Stimulated activated CD4-positive, alpha-beta T cell treated with anti-CD3 and anti-CD28 coated beads, Interleukin-12 subunit alpha, Interleukin-12 subunit beta, amount 100 ng/mL, for 24 hours (primary cell): Measurements from ENCODE around the gene CRELD1.
"Not testable (repeated sequence)": the region's sequence is repeated elsewhere in the genome, so short reads cannot be mapped to it uniquely, and the experiment has no call there.

Source experiments
- DNase-seq, 2 experiments: peaks; one replicate each; pipeline ENCODE4 v3.0.0-alpha.2; 2020; ENCODE audit warnings: low read depth in 2 of 2

CRELD1 gene, protein sequence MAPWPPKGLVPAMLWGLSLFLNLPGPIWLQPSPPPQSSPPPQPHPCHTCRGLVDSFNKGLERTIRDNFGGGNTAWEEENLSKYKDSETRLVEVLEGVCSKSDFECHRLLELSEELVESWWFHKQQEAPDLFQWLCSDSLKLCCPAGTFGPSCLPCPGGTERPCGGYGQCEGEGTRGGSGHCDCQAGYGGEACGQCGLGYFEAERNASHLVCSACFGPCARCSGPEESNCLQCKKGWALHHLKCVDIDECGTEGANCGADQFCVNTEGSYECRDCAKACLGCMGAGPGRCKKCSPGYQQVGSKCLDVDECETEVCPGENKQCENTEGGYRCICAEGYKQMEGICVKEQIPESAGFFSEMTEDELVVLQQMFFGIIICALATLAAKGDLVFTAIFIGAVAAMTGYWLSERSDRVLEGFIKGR

DNA sequence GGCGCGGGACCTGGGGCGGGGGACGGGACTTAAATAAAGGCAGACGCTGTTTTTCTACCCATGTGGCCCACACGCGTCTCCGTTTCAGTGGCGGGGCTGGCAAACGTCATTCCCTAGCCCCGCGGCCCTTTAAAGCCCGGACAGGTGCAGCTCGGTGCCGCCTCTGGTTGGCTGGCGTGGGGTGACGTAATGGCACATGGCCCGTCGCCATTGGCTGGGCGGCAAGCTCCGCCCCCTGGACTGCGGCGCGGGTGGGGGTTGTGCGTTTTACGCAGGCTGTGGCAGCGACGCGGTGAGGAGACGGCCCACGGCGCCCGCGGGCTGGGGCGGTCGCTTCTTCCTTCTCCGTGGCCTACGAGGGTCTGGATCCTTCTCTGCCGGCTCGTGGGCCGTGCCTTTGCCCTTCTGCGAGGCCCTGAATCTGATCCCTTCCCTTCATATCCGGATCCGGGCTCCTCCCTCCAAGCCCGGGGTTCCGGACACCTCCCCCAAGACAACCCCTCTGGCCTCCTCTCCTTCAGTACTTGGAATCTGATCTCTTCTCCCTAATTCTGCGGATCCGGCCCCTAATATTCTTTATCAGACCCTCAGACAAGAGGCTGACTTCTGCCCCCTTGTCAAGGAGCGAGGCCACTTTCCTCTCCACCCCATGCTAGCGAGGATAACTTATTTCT is at the start of gene CRELD1:
TSS of gene CRELD1 (plus strand) at position 274 of the 674 bp plus-strand sequence. CDS start 605 bp downstream, outside the sequence.
- DNase-seq = peak; percentile 93 to 96

DNA sequence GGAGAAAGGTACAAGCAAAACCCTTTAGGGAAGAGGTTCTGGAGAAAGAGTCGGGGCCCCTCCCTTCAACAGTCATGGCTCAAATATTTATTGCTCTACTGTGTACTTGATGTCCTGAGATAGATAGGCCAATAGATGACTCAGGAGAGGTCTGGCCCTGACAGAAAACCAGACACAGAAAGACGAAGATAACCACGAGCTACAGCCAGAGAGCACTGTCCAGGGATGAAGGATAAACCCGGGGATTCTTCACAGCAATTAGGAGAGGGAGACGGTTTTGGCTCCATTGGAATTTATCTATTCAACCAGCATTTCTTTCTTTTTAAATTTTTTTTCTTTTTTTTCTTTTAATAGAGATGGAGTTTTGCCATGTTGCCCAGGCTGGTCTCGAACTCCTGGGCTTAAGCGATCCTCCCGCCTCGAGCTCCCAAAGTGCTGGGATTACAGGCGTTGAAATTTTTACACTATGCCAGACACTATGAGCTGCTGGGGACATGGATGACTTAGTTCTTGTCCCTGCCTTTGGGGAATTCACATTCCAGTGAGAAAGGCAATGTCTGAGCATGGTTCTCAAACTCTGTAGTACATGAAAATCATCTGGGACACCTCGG is 49.0 kb upstream of the CRELD1 start:
- no peak for DNase-seq

DNA sequence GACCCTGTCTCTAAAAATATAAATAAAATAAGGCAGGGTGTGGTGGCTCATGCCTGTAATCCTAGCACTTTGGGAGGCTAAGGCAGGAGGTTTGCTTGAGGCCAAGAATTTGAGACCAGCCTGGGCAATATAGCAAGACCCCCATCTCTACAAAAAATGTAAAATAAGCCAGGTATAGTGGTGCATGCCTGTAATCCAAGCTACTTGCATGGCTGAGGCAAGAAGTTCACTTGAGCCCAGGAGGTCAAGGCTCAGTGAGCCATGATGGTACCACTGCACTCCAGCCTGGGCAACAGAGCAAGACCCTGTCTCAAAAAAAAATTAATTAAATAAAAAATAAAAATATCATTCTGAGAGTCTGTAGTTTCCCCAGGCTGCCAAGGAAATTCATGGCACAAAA is 47.3 kb upstream of the CRELD1 start:
- DNase-seq = no peak

DNA sequence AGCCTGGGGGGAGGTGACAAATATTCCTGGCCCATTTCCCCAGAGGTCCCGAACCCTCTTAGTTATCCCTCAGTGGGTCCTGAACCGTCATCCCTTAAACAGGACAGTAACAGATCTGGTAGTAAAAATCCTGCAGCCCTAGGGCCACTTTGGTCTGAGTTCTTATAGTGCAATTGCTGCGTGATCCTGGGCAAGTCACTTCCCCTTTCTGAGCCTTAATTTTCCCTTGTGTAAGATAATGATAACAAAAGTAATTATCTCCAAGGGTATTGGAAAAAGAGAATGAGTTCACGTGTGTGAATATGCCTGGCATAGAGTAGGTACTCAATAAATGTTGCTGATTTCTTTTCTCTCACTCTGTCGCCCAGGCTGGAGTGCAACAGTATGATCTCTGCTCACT is 46.2 kb upstream of the CRELD1 start:
- no peak for DNase-seq

DNA sequence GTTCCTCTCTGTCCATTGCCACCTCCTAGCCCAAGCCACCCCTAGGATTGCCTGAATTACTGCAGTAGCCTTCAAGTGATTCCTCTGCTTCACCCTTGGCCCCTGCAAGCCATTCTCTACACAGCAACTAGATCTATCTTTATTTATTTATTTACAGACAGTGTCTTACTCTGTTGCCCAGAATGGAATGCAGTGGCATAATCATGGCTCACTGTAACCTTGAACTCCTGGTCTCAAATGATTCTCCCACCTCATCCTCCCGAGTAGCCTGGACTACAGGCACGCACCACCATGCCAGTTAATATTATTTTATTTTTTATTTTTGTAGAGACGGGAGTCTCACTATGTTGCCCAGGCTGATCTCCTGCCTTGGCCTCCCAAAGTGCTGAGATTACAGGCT is 45.1 kb upstream of the CRELD1 start:
- no peak for DNase-seq

DNA sequence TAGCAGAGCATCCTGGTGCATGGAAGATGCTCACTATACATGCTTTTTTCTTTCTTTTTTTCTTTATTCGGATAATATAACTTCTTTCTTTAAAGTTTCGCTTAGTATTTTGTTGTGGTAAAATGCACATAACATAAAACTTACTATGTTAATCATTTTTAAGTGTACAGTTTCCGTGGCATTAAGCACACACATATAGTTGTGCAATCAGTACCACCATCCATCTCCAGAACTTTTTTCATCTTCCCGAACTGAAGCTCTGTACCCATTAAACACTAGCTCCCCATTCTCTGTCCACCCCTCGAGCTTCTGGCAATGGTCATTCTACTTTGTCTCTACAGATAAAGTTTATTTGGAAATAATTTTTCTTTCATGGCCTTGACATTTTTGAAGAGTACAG is 44.2 kb upstream of the CRELD1 start:
- DNase-seq = no peak

DNA sequence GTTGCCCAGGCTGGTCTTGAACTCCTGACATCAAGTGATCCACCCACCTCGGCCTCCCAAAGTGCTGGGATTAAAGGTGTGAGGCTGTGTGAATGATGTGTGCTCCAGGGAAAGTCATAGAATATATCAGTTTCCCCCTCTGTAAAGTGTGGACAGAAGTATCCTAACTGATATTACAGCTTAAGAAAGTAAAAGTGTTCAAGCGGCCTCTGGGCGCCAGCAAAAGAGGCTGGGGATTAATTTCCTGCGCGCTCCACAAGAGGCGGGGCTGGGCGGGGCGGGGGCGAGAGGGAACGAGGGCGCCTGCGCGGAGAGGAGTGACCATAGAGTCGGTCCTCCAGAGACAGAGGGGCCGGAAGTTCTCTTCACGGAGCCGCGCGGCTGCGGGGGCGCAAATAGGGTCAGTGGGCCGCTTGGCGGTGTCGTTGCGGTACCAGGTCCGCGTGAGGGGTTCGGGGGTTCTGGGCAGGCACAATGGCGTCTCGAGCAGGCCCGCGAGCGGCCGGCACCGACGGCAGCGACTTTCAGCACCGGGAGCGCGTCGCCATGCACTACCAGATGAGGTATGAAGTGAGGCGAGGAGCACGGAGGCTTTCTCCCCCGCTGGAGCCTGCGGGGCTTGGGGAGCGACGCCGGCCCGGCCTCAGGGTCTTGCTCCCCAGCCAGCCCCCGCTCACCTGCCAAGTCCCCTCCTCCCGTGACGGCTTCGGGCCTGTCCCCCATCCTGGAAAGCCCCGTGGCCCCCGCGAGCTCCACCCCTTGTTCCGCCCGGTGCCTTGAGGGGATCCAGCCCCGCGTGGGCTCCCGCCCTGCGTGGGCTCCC is 43.2 kb upstream of the CRELD1 start, which contains the start of gene JAGN1:
TSS of gene JAGN1 (plus strand) at position 362 of the 823 bp plus-strand sequence. CDS start at position 475, 113 bp downstream.
- DNase-seq = peak; percentile 86 to 87

DNA sequence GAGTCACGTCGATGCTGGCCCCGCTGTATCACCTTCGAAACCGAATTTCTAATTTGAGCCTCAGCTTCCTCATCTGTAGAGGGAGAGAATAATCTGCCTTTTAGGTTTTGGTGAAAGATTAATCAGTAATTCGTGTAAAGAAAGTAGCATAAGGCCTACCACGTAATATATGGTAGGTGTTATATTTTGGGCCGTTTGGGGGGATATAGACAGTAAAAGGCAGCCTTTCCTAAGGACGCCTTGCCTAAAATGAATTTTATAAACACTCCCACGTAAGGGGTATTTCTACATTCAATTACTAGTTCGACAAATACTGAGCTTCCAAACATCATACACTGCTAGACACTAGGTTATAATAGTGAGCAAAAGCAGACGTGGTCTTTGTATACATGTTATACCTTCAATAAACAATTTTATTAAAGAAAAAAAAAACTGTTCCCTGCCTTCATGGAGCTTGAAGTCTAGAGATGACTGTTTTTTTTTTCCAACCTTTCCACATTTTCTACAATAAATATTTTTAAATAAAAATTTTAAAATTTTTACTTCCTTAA is 42.5 kb upstream of the CRELD1 start:
- no peak for DNase-seq

DNA sequence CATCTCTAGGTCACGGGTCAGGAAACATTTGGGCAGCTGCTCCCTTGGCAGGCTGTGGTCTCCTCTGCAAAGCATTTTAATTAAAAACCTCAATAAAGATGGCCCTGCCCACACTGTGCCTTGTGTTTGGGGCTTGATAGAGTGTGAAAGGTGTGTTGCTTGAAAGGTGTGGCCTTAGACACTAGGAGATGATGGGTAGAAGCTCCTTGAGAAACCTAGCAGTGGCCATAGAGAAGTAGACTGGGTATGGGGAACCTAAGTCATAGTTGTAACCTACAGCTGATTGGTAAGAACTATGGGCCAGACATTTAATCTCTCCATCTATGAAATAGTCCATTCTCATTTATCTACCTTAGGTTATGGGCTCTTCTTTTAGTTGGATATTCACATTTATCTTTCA is 39.9 kb upstream of the CRELD1 start:
- DNase-seq = no peak

DNA sequence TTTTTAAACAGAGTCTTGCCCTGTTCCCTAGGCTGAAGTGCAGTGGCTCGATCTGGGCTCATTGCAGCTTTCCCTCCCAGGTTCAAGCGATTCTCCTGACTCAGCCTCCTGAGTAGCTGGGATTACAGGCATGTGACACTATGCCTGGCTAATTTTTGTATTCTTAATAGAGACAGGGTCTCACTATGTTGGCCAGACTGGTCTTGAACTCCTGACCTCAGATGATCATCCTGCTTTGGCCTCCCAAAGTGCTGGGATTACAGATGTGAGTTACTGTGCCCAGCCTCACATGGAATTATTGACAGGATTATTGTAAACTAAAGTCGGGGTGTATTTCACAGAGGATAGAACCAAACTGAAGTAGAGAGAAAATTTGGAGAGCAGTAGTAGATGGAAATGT is 37.9 kb upstream of the CRELD1 start:
- not testable (repeated sequence) for DNase-seq

DNA sequence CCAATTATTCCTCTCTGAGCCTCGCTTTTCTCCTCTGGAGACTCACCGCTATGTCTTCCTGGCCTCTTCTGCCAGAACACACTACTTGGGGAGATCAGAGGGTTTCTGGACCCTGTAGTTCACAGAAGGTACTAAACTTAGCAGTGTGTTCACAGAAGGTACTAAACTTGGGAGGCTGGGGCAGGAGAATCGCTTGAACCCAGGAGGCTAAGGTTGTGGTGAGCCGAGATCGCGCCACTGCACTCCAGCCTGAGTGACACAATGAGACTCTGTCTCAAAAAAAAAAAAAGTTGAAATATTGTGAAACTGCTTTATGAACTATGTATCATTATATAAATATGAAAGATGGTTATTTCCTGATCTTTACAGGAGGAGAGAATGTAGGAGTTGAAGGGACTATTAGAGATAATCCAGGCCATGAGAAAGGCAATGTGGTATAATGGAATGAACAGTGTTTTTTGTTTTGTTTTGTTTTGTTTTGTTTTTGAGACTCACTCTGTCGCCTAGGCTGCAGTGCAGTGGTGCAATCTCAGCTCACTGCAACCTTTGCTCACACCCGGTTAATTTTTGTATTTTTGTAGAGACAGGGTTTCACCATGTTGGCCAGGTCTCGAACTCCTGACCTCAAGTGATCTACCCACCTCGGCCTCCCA is 36.8 kb upstream of the CRELD1 start:
- not testable (repeated sequence) for DNase-seq

DNA sequence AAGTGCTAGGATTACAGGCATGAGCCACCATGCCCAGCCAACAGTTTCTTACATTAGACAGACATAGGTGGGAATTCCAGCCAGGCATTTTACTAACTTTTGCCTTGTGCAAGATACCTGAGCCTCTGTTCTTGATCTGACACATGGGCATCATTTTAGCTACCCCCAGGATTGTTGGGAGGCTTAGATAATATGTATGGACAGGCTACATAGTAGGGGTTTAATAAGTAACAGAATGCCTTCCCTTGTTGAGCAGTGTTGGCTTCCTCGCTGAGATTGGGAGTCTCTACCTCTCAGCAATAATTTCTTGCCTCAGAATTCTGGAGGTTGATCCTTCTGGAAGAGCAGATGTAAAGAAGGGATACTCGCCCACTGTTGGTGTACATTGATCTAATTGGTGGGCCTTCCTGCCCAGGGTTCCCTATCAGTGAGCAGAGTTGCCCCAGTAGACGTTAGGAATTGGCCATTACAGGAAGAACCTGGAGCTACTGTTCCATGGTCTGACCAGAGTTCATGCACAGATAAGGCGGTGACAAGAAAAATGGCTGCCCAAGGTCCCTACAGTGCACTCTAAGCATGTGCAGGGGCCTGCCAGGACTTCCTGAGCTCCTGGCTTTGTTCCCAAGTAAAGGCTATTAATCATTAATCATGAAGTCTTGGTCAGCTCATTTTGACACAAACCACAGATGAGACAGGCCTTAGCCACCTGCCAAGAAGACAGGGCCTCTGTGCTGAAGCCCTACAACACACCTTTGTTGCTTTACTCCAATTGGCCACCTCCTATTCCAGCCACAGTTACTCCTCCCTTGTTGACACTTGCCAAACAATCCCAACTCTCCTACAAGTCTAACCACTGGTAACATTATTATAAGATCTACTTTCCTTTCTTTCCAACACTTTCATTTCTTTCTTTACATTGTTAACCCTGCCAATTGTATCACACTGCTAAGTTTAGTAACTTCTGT is 35.9 kb upstream of the CRELD1 start:
- DNase-seq = no peak

DNA sequence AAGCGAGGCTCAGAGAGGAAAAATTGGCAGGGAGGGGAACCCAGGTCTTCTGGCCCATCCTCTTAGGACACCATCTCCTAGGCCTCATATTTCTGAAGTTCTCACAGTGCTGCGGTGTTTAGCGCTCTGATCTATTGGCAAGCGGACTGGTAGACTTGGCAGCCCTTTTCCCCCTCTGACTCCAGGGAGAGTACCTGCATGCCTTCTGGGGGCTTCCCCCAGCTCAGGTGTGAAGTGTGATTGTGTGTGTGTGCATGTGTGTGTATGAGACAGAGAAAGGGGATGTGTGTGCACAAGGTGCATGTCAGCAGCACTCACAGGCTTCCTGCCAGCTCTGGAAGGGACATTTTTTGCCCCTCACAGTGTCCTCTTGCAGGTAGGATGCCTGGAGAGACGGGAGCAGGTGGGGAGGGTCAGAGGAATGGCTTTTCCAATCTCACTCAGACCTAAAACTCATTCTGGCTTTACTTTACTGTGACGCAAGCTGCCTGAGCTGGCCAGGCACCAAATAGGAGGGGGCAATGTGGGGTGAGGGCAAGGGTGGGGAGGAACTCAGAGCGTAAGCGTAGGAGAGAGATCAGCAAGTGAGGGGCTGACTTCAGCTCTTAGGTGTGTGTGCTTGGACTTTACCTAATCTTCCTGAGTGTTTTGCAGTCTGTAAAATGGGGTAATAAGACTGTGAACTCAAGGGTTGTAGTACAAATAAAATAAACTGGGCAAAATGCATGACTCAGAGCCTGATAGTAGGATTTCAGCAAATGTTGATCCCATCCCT is 35.0 kb upstream of the CRELD1 start:
- DNase-seq = no peak

DNA sequence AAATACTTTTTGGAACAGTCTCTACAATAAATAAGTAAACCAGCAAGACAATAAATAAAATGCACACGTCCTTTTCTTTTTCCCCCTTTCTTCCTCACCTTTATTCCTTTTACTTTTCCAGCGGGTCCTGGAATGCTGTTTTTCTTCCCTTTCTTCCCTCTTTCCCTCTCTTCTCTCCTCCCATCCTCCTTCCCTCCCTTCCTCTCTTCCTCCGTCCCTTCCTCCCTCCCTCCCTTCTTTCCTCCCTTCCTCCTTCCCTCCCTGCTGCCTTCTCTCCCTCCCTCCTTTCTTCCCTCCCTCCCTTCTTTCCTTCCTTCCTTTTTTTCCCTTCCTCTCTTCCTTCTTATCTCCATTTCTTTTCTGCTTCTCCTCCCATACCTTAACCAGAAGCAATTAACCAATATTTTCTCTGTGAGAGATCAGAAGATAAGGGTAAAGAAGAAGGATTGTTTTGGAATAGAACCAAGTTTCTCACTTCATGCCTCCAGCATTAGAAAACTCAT is 34.3 kb upstream of the CRELD1 start:
- no peak for DNase-seq

DNA sequence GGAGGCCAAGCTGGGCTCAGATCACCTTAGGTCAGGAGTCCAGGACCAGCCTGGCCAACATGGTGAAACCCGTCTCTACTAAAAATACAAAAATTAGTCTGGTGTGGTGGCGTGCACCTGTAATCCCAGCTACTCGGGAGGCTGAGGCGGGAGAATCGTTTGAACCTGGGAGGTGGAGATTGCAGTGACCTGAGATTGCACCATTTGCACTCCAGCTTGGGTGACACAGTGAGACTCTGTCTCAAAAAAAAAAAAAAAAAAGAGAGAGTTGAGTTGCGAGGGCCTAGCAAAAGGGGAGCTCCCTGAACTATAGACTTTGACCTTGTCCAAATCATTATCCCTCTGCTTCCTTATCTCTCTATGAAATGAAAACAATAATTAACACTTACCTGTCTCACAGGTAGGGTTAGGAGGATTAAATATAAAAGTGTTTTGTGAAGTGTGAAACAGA is 32.6 kb upstream of the CRELD1 start:
- DNase-seq = not testable (repeated sequence)

DNA sequence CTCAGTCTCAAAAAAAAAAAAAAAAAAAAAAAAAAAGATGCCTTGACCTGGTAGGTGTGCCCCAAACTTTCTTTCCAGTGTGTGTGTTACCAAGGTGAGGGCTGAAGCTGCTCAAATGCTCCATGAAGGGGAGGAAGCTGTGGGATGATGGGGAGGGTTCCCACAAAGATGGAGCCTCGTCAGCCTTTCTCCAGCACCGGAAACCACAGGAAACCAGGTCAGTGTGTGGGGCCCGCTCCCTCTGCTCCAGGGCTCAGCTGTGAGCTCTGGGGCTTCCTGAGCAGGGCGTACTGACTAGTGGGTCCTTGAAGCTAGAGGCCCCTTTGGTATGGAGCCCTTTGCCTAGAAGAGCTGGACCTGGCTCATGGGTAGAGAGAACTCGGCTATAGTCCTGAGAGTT is 31.7 kb upstream of the CRELD1 start:
- DNase-seq = peak in 1 of 2 experiments; percentile 35

DNA sequence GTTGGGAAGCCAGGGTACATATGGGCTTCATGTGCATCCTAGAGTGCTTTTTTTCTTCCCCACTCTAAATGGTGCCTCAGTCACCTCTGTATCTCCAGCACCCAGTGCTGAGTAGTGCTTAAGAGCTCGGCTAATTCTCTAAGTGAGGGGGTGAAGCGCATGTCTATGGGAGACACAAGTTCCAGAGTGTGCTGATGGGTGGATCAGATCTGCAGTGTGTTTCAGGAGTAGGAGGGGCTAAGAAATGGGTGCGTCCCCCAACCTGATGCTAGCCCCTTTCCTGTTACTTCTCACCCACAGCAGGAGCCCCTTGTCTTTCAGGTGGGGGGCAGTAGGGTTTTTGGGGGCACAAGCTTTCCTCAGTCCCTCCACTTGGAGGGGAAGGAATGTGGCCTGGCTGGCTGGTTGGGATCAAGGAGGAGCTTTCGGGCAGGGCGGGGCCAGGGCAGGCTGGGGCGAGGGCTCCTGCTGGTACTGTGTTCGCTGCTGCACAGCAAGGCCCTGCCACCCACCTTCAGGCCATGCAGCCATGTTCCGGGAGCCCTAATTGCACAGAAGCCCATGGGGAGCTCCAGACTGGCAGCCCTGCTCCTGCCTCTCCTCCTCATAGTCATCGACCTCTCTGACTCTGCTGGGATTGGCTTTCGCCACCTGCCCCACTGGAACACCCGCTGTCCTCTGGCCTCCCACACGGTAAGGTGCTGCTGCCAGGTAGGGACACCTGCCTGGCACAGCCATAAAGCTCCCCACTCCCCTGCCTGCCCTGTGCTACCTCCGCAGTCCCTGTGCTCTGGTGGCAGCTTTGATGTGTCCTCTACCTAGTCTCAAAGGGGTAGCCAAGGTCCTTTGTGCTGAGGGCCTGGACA is 31.0 kb upstream of the CRELD1 start, which contains the start of gene IL17RE:
TSS of gene IL17RE (plus strand) at position 477 of the 866 bp plus-strand sequence. CDS start at position 562, 85 bp downstream.
- DNase-seq = no peak
